Chondrocyte (in vitro differentiated cells): ENCODE measurements around the gene MON1B. TPM values are rescaled to one million over a fixed set of nuclear protein-coding genes. Genes with fewer than 3 reads are reported as not detected.
"Not testable (repeated sequence)": the region's sequence is repeated elsewhere in the genome, so short reads cannot be mapped to it uniquely, and the experiment has no call there.

Experiments
- DNase-seq: peaks from one replicate; pipeline ENCODE4 v3.0.0; 2021; ENCODE audit warnings: mixed read lengths, low spot score
- H3K27ac Mint-ChIP-seq: one replicate; pipeline ENCODE4 v1.8.0; 2021; ENCODE audit warnings: mild to moderate bottlenecking, moderate library complexity, mixed read lengths; ENCODE audit not compliant: unreplicated experiment
- H3K27me3 Mint-ChIP-seq: 2 replicates; pipeline ENCODE4 v1.8.0; 2021; ENCODE audit warnings: low read depth, mixed read lengths
- H3K36me3 Mint-ChIP-seq: 2 replicates; pipeline ENCODE4 v1.8.0; 2021; ENCODE audit warnings: low read depth, mixed read lengths
- H3K4me1 Mint-ChIP-seq: 2 replicates; pipeline ENCODE4 v1.8.0; 2021; ENCODE audit warnings: low read depth, mild to moderate bottlenecking, mixed read lengths
- H3K4me3 Mint-ChIP-seq: one replicate; pipeline ENCODE4 v1.8.0; 2021; ENCODE audit warnings: mild to moderate bottlenecking, moderate library complexity, mixed read lengths; ENCODE audit not compliant: unreplicated experiment
- H3K9me3 Mint-ChIP-seq: 2 replicates; pipeline ENCODE4 v1.8.0; 2021; ENCODE audit warnings: low read depth, mixed read lengths
- CTCF ChIP-seq: fragments of 200-600 bp; sonication (generic); IDR thresholded peaks from 2 replicates; pipeline ENCODE4 v1.5.0; 2021; ENCODE audit warnings: antibody characterized with exemption, mild to moderate bottlenecking, moderate library complexity
- total RNA-seq: library from RNA; stranded (reverse); gene quantifications from 3 replicates; pipeline ENCODE4 v1.2.1, GENCODE V29; 2021

Gene MON1B
- total RNA-seq, 1 donor from 2014 or later, result 26.9 TPM

- TF ChIP-seq CTCF, result no peak
- Mint-ChIP-seq H3K27me3 (peaks cover 19% of the 10 kb centered on the region), H3K9me3 (no peaks in the 10 kb centered on the region), H3K4me1 (peaks cover 3% of the 10 kb centered on the region), H3K4me3 (no peak overlapping the region), H3K27ac (no peak overlapping the region), H3K36me3 (no peaks in the 10 kb centered on the region)
- DNase-seq, result no peak
Measured at GRCh38 chr16:77233799-77234519, 43.0 kb downstream of the MON1B start.

- Mint-ChIP-seq H3K36me3 (no peaks in the 10 kb centered on the region), H3K4me3 (no peak overlapping the region), H3K27me3 (peaks cover 23% of the 10 kb centered on the region), H3K9me3 (no peaks in the 10 kb centered on the region), H3K4me1 (peaks cover 3% of the 10 kb centered on the region), H3K27ac (no peak overlapping the region)
- no peak for TF ChIP-seq CTCF
- DNase-seq, result no peak
Measured at GRCh38 chr16:77234611-77235010, 43.6 kb downstream of the MON1B start.

DNA sequence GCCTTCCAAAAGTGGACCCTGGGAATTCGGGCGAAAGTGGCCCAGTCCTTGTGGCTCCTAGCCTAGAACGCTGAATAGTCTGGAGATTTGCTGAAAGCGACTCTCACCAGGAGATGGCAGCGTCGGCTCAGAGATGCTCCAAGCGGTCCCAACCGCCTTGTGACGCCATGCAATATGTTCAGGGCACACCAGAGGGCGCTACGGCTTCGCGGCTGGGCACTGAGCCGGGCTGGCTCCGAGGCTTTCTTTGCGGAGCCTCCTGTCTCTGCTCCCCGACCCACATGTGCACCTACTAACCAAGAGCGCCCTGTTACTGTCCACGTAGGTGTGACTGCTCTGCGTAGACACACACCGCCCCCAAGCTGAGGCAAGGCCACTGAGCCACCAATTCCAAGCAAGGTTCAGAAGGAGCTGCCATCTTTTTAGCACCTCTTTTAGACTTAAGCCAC is 45.1 kb downstream of the MON1B start:
- peak; percentile 99 for TF ChIP-seq CTCF

DNA sequence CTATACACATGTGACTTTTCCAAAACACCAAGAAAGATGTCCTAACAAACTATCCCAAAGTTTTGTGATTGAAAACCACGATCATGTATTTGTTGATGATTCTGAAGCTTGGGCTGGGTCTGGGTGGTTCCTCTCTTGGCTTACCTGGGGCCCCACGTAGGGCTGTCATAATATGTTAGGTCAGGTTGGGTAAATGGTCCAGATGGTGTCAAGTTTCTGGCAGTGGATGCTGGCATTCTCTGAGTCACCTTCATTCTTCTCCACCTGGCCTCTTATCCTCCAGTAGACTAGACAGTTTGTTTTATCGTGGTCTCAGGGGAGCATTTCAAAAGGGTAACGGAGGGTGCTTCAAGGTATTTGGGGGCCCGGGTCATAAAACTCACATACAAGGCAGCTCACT is 47.6 kb downstream of the MON1B start:
- DNase-seq, result no peak
- Mint-ChIP-seq H3K4me1 (peaks cover 3% of the 10 kb centered on the region), H3K27ac (no peak overlapping the region), H3K4me3 (no peak overlapping the region), H3K27me3 (peaks cover 20% of the 10 kb centered on the region), H3K9me3 (no peaks in the 10 kb centered on the region), H3K36me3 (no peaks in the 10 kb centered on the region)
- TF ChIP-seq CTCF, result no peak

More for the DNA sequence above, 45.1 kb downstream of the MON1B start:
- H3K36me3 Mint-ChIP-seq, result no peaks in the 10 kb centered on the region
- H3K4me1 Mint-ChIP-seq, result peaks cover 3% of the 10 kb centered on the region
- H3K27me3 Mint-ChIP-seq, result peaks cover 21% of the 10 kb centered on the region
- no peak for DNase-seq
- peak overlapping the region; percentile 49 for H3K4me3 Mint-ChIP-seq
- H3K9me3 Mint-ChIP-seq, result no peaks in the 10 kb centered on the region
- H3K27ac Mint-ChIP-seq, result no peak overlapping the region

DNA sequence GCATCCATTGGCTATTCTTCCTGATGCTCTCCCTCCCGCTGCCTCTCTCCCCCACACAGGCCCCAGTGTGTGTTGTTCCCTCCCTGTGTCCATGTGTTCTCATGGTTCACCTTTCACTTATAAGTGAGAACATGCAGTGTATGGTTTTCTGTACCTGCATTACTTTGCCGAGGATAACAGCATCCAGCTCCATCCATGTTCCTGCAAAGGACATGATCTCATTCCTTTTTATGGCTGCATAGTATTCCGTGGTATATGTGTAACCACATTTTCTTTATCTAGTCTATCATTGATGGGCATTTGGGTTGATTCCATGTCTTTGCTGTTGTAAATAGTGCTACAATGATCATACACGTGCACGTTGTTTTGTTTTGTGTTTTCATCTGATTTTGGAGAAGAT is 51.5 kb downstream of the MON1B start:
- not testable (repeated sequence) for H3K9me3 Mint-ChIP-seq, H3K4me3 Mint-ChIP-seq, H3K4me1 Mint-ChIP-seq

GRCh38 chr16:77246150-77246549 is 55.2 kb downstream of the MON1B start:
- Mint-ChIP-seq H3K27ac (no peak overlapping the region), H3K27me3 (peaks cover 12% of the 10 kb centered on the region), H3K4me3 (no peak overlapping the region), H3K9me3 (no peaks in the 10 kb centered on the region), H3K4me1 (no peaks in the 10 kb centered on the region), H3K36me3 (no peaks in the 10 kb centered on the region)
- no peak for DNase-seq
- no peak for TF ChIP-seq CTCF

More for the DNA sequence above, 51.5 kb downstream of the MON1B start:
- H3K27ac Mint-ChIP-seq, H3K36me3 Mint-ChIP-seq, DNase-seq: not testable (repeated sequence)
- peaks cover 21% of the 10 kb centered on the region for H3K27me3 Mint-ChIP-seq
